Epithelial cell of esophagus (primary cell): ENCODE measurements around the gene SMIM31.

Experiments used
- DNase-seq: peaks from one replicate; pipeline ENCODE4 v3.0.0; 2010; ENCODE audit warnings: low read depth
- H3K4me3 ChIP-seq: 2 replicates; pipeline ENCODE4 v1.5.1; 2011; ENCODE audit warnings: mild to moderate bottlenecking, low read length, control low read depth
- CTCF ChIP-seq: IDR thresholded peaks from 2 replicates; pipeline ENCODE4 v1.5.1; 2011; ENCODE audit warnings: low read depth, mild to moderate bottlenecking, low read length, control low read depth, inconsistent platforms; ENCODE audit not compliant: insufficient read depth; ENCODE audit errors: missing control alignments

SMIM31 gene

GRCh38 chr4:164779811-164780216 is 25.9 kb downstream of the SMIM31 start:
- DNase-seq, result peak; percentile 60
- peak; percentile 96 for TF ChIP-seq CTCF
- no peak overlapping the region for H3K4me3 ChIP-seq

- no peak for DNase-seq
- no peak overlapping the region for H3K4me3 ChIP-seq
- TF ChIP-seq CTCF, result no peak
These were observed 26.9 kb downstream of the SMIM31 start for GRCh38 chr4:164780839-164781238.

GRCh38 chr4:164783976-164784375 is 30.0 kb downstream of the SMIM31 start:
- DNase-seq, result no peak
- H3K4me3 ChIP-seq, result no peak overlapping the region
- TF ChIP-seq CTCF, result no peak

- no peak for DNase-seq
- no peak for TF ChIP-seq CTCF
- H3K4me3 ChIP-seq, result no peak overlapping the region
These were observed 35.1 kb downstream of the SMIM31 start for GRCh38 chr4:164789047-164789446.

- no peak overlapping the region for H3K4me3 ChIP-seq
- DNase-seq, result no peak
- no peak for TF ChIP-seq CTCF
These were observed 36.3 kb downstream of the SMIM31 start for GRCh38 chr4:164790249-164790648.

GRCh38 chr4:164799410-164799809 is 45.5 kb downstream of the SMIM31 start:
- DNase-seq, result no peak
- no peak for TF ChIP-seq CTCF
- no peak overlapping the region for H3K4me3 ChIP-seq

GRCh38 chr4:164800786-164801185 is 46.9 kb downstream of the SMIM31 start:
- no peak for DNase-seq
- TF ChIP-seq CTCF, result peak; percentile 6
- H3K4me3 ChIP-seq, result no peak overlapping the region
